Colonic mucosa (tissue), 4 donors: ENCODE results near the gene TCP11L1. TPM values are rescaled to one million over a fixed set of nuclear protein-coding genes. Genes with fewer than 3 reads are reported as not detected.

ENCODE experiments used
- DNase-seq: peaks from one replicate; pipeline ENCODE4 v3.0.0-alpha.2; 2020
- H3K27ac ChIP-seq: fragments of 200-600 bp; one replicate; pipeline ENCODE4 v1.8.0; 2021
- H3K27me3 ChIP-seq: fragments of 200-600 bp; one replicate; pipeline ENCODE4 v1.8.0; 2021
- H3K36me3 ChIP-seq: fragments of 200-600 bp; one replicate; pipeline ENCODE4 v1.8.0; 2021
- H3K4me1 ChIP-seq: fragments of 200-600 bp; one replicate; pipeline ENCODE4 v1.8.0; 2021; ENCODE audit warnings: mild to moderate bottlenecking
- H3K4me3 ChIP-seq: fragments of 200-600 bp; one replicate; pipeline ENCODE4 v1.8.0; 2021
- H3K9ac ChIP-seq, 2 donors: one replicate each; pipeline ENCODE4 v1.7.0; 2013; ENCODE audit warnings: control low read depth in 2 of 2, low read depth in 2 of 2, low read length in 2 of 2
- H3K9me3 ChIP-seq: fragments of 200-600 bp; one replicate; pipeline ENCODE4 v1.8.0; 2021
- CTCF ChIP-seq: fragments of 200-600 bp; IDR thresholded peaks from one replicate; pipeline ENCODE4 v1.8.0; 2022; ENCODE audit warnings: antibody characterized with exemption, mild to moderate bottlenecking
- intact Hi-C: fragments of 100-400 bp; cut with DNase I; formaldehyde crosslinking; loops from one replicate; pipeline ENCODE4 v1.14.1; 2022
- total RNA-seq, 2 donors: library from RNA; stranded (reverse); fragmentation: NEBNext Ultra II Directional in 1 of 2; extraction: Animal tissue kit (Norgen Biotek cat#: 25700) in 1 of 2; gene quantifications; one replicate each; pipeline ENCODE4 v1.2.1, GENCODE V29; 2021
- donor health status: healthy.
- donor health status: DM: no; HTN: no; CAD: no.
- donor health status: DM: no; HTN: no; CAD: no.

Gene TCP11L1
- 10 to 100 TPM; 14.5 to 17.9 TPM for total RNA-seq

GRCh38 chr11:33039274-33040032 is at the start of gene TCP11L1:
Gene TCP11L1, plus strand, starts transcription at chr11:33039572. Its CDS starts 4,202 bp downstream, at chr11:33043774.
- Histone ChIP-seq H3K27ac (peak within 1 kb of the TSS; percentile 99), H3K36me3 (peaks cover 8% of the 10 kb centered on the region), H3K9ac (peak within 1 kb of the TSS; percentile 87 to 89), H3K9me3 (no peaks in the 10 kb centered on the region), H3K4me3 (peak within 1 kb of the TSS; percentile 95), H3K27me3 (no peaks in the 10 kb centered on the region), H3K4me1 (peaks cover 8% of the 10 kb centered on the region)
- DNase-seq, result peak; percentile 88
- intact Hi-C loops, result no loop called here
- TF ChIP-seq CTCF, result no peak

- Histone ChIP-seq H3K27me3 (no peaks in the 10 kb centered on the region), H3K4me1 (peaks cover 5% of the 10 kb centered on the region), H3K9ac (no peak overlapping the region), H3K9me3 (no peaks in the 10 kb centered on the region), H3K4me3 (no peak overlapping the region), H3K27ac (no peak overlapping the region), H3K36me3 (no peaks in the 10 kb centered on the region)
- TF ChIP-seq CTCF, result no peak
- no peak for DNase-seq
- intact Hi-C loops, result no loop called here
Observed at GRCh38 chr11:32990481-32990880, 48.9 kb upstream of the TCP11L1 start.

- no peak overlapping the region for H3K4me3 ChIP-seq
- peaks cover 5% of the 10 kb centered on the region for H3K4me1 ChIP-seq
- no peaks in the 10 kb centered on the region for H3K36me3 ChIP-seq
- no peak for DNase-seq
- no peak overlapping the region for H3K27ac ChIP-seq
- H3K27me3 ChIP-seq, result no peaks in the 10 kb centered on the region
- no peaks in the 10 kb centered on the region for H3K9me3 ChIP-seq
- H3K9ac ChIP-seq, result no peak overlapping the region
- no peak for TF ChIP-seq CTCF
- intact Hi-C loops, result no loop called here
Observed at GRCh38 chr11:32991427-32991826, 47.9 kb upstream of the TCP11L1 start.

GRCh38 chr11:32991898-32992297 is 47.5 kb upstream of the TCP11L1 start:
- no peak for TF ChIP-seq CTCF
- no peaks in the 10 kb centered on the region for H3K27me3 ChIP-seq
- DNase-seq, result no peak
- H3K4me3 ChIP-seq, result no peak overlapping the region
- H3K9ac ChIP-seq, result no peak overlapping the region
- H3K27ac ChIP-seq, result no peak overlapping the region
- no peaks in the 10 kb centered on the region for H3K36me3 ChIP-seq
- H3K4me1 ChIP-seq, result peaks cover 5% of the 10 kb centered on the region
- H3K9me3 ChIP-seq, result no peaks in the 10 kb centered on the region
- intact Hi-C loops, result no loop called here

GRCh38 chr11:33000181-33000580 is 39.2 kb upstream of the TCP11L1 start:
- Histone ChIP-seq H3K9me3 (no peaks in the 10 kb centered on the region), H3K4me1 (no peaks in the 10 kb centered on the region), H3K36me3 (no peaks in the 10 kb centered on the region), H3K9ac (no peak overlapping the region), H3K4me3 (no peak overlapping the region), H3K27me3 (no peaks in the 10 kb centered on the region), H3K27ac (no peak overlapping the region)
- intact Hi-C loops, result no loop called here
- no peak for TF ChIP-seq CTCF
- no peak for DNase-seq
